Stomach (tissue), 9 donors: ENCODE results near the gene CNGA1. TPM values are rescaled to one million over a fixed set of nuclear protein-coding genes. Genes with fewer than 3 reads are reported as not detected.

Experiments
- DNase-seq, 2 donors: peaks; one replicate each; pipeline versions ENCODE4 v3.0.0 to v3.0.0-alpha.2; 2013 to 2019
- H3K27ac ChIP-seq, 5 donors: fragments of 200-600 bp in 4 of 5; sonication (generic) in 4 of 5; one replicate each; pipeline ENCODE4 v1.5.1; 2013 to 2019; ENCODE audit warnings: mild to moderate bottlenecking in 1 of 5, moderate library complexity in 1 of 5
- H3K27me3 ChIP-seq, 3 donors: fragments of 200-600 bp; sonication (generic); one replicate each; pipeline ENCODE4 v1.5.1; 2017 to 2019; ENCODE audit warnings: mixed run types in 1 of 3
- H3K36me3 ChIP-seq, 4 donors: fragments of 200-600 bp; sonication (generic); 1 replicate in 3 of 4; 2 replicates in 1 of 4; pipeline ENCODE4 v1.5.1; 2016 to 2019
- H3K4me1 ChIP-seq, 4 donors: fragments of 200-600 bp; sonication (generic); one replicate each; pipeline ENCODE4 v1.5.1; 2016 to 2019
- H3K4me3 ChIP-seq, 4 donors: fragments of 200-600 bp; sonication (generic) in 3 of 4; one replicate each; pipeline ENCODE4 v1.5.1; 2016 to 2019; ENCODE audit warnings: mild to moderate bottlenecking in 1 of 4
- H3K9me3 ChIP-seq, 4 donors: fragments of 200-600 bp; sonication (generic); one replicate each; pipeline ENCODE4 v1.5.1; 2016 to 2019
- CTCF ChIP-seq, 7 experiments: fragments of 450-650 bp in 4 of 7; fragments of 200-600 bp in 3 of 7; sonication (generic) in 3 of 7; IDR thresholded peaks; one replicate each; pipeline ENCODE4 v1.5.1; 2016 to 2019; ENCODE audit warnings: antibody characterized with exemption in 7 of 7, control low read depth in 2 of 7, mild to moderate bottlenecking in 1 of 7
- EP300 ChIP-seq: sonication (generic); formaldehyde crosslinking; IDR thresholded peaks from one replicate; pipeline ENCODE4 v1.6.1; 2017; ENCODE audit warnings: antibody characterized with exemption
- POLR2A ChIP-seq, 4 donors: fragments of 450-650 bp; IDR thresholded peaks; one replicate each; pipeline ENCODE4 v1.6.1; 2016; ENCODE audit warnings: antibody characterized with exemption in 4 of 4, control low read depth in 2 of 4, mild to moderate bottlenecking in 1 of 4, moderate library complexity in 1 of 4
- POLR2AphosphoS5 ChIP-seq, 3 donors: sonication (generic); formaldehyde crosslinking; IDR thresholded peaks; one replicate each; pipeline ENCODE4 v1.6.1; 2016; ENCODE audit warnings: antibody characterized with exemption in 3 of 3
- WGBS, 5 donors: extraction: QIAGEN DNeasy Blood & Tissue Kit in 3 of 5; methylation state at CpG; one replicate each; pipeline versions ENCODE4 v1.1.5 to v1.1.7; 2013 to 2018; 5-methylcytosine and 5-hydroxymethylcytosine counted together
- intact Hi-C: fragments of 100-400 bp; cut with DNase I; formaldehyde crosslinking; loops from one replicate; pipeline ENCODE4 v1.15.1; 2023; ENCODE audit warnings: low total_unique reads
- polyA plus RNA-seq, 3 donors: library from polyadenylated mRNA; stranded (reverse); fragments of 200-250 nt; gene quantifications; one replicate each; pipeline ENCODE4 v1.2.3, GENCODE V29; 2013
- total RNA-seq, 5 donors: library from RNA; depleted of rRNA; stranded (reverse); fragments of >200 nt; gene quantifications; one replicate each; pipeline versions ENCODE4 v1.1.0 to v1.2.3, GENCODE V29; 2014 to 2016
- donor health status: healthy with polysubstance abuse.
- donor health status: Bipolar disorder and iron deficiency.
- donor health status: healthy.

CNGA1 gene
- total and polyA plus RNA-seq, 8 donors: 0.56 to 23.8 (median 3.6) TPM; not detected in 2

GRCh38 chr4:47907089-47907646 lies 109.3 kb downstream of the CNGA1 start:
- 0 to 21% (median 0%) methylated on average over 1 of the region's 1 CpG for WGBS, 5 donors
- DNase-seq: no peak
- Histone ChIP-seq H3K27me3 (no peaks in the 10 kb centered on the region), H3K36me3 (peaks cover 28 to 80% (median 71%) of the 10 kb centered on the region in 4 donors), H3K4me3 (no peak overlapping the region), H3K27ac (no peak overlapping the region), H3K9me3 (no peaks in the 10 kb centered on the region), H3K4me1 (peaks cover 0 to 11% (median 5%) of the 10 kb centered on the region in 4 donors)
- intact Hi-C loops: no loop called here
- TF ChIP-seq EP300 (no peak), POLR2AphosphoS5 (IDR thresholded peaks at IDR 0.05) (no peak), CTCF (IDR thresholded peaks at IDR 0.05) (no peak), POLR2A (IDR thresholded peaks at IDR 0.05) (no peak)

- Histone ChIP-seq H3K36me3 (peaks cover 51 to 99% (median 91%) of the 10 kb centered on the region in 4 donors), H3K27me3 (no peaks in the 10 kb centered on the region), H3K9me3 (no peaks in the 10 kb centered on the region), H3K27ac (no peak overlapping the region), H3K4me1 (no peaks in the 10 kb centered on the region), H3K4me3 (no peak overlapping the region)
- no peak for DNase-seq
- intact Hi-C loops: no loop called here
- TF ChIP-seq POLR2A (IDR thresholded peaks at IDR 0.05) (no peak), CTCF (IDR thresholded peaks at IDR 0.05) (no peak), EP300 (no peak), POLR2AphosphoS5 (IDR thresholded peaks at IDR 0.05) (no peak)
- WGBS, 5 donors: 53 to 77% (median 71%) methylated on average over 1 of the region's 1 CpG
Measured at GRCh38 chr4:47899639-47900038, 116.8 kb downstream of the CNGA1 start.

- Histone ChIP-seq H3K4me3 (no peak overlapping the region), H3K36me3 (peaks cover 42 to 99% (median 95%) of the 10 kb centered on the region in 4 donors), H3K9me3 (no peaks in the 10 kb centered on the region), H3K4me1 (no peaks in the 10 kb centered on the region), H3K27ac (no peak overlapping the region), H3K27me3 (no peaks in the 10 kb centered on the region)
- intact Hi-C loops: no loop called here
- DNase-seq: no peak
- no peak for TF ChIP-seq POLR2AphosphoS5 (IDR thresholded peaks at IDR 0.05)
- no peak for TF ChIP-seq EP300
- no peak for TF ChIP-seq POLR2A (IDR thresholded peaks at IDR 0.05)
- TF ChIP-seq CTCF (IDR thresholded peaks at IDR 0.05): no peak
- WGBS, 5 donors: 89 to 100% (median 96%) methylated on average over 1 of the region's 1 CpG
Measured at GRCh38 chr4:47891928-47892327, 124.6 kb downstream of the CNGA1 start.

Other genes starting within 250 kb of the CNGA1 start
- gene CORIN, start 178.6 kb downstream of the CNGA1 start, total RNA-seq: 1 to 10 TPM in 2 of 5 donors, under 1 TPM in 1, not detected in 2; 0.45 to 1.7 (median 1.1) TPM
- under 1 TPM; 0.31 to 0.33 (median 0.31) TPM for gene CORIN, start 178.6 kb downstream of the CNGA1 start, polyA plus RNA-seq
- gene NFXL1, start 102.1 kb downstream of the CNGA1 start, total RNA-seq: 10 to 100 TPM; 12.1 to 23.7 (median 16.3) TPM
- gene NFXL1, start 102.1 kb downstream of the CNGA1 start, polyA plus RNA-seq: 1 to 10 TPM; 3.2 to 5.5 (median 4.1) TPM
- 10 to 100 TPM in 2 of 5 donors, 1 to 10 TPM in 1, under 1 TPM in 1, not detected in 1; under 0.01 to 22.0 (median 10.3) TPM for gene NIPAL1, start 91 bp upstream of the CNGA1 start, total RNA-seq
- gene NIPAL1, start 91 bp upstream of the CNGA1 start, polyA plus RNA-seq: 1 to 10 TPM in 2 of 3 donors, under 1 TPM in 1; 0.76 to 2.9 (median 2.6) TPM
- gene TXK, start 117.6 kb upstream of the CNGA1 start, total RNA-seq: 1 to 10 TPM in 4 of 5 donors, not detected in 1; 1.2 to 8.3 (median 4.4) TPM
- under 1 TPM; 0.15 to 0.63 (median 0.37) TPM for gene TXK, start 117.6 kb upstream of the CNGA1 start, polyA plus RNA-seq